Vagina (tissue), 2 donors: Measurements from ENCODE around the gene RRAS2. TPM values are rescaled to one million over a fixed set of nuclear protein-coding genes. Genes with fewer than 3 reads are reported as not detected.

Experiments
- DNase-seq, 2 donors: peaks; one replicate each; pipeline ENCODE4 v3.0.0-alpha.2; 2017; ENCODE audit errors: extremely low spot score in 2 of 2
- H3K27ac ChIP-seq: fragments of 200-600 bp; sonication (generic); one replicate; pipeline ENCODE4 v1.5.1; 2019
- H3K27me3 ChIP-seq: fragments of 200-600 bp; sonication (generic); one replicate; pipeline ENCODE4 v1.5.1; 2019
- H3K36me3 ChIP-seq, 2 donors: fragments of 200-600 bp; sonication (generic); one replicate each; pipeline ENCODE4 v1.5.1; 2017 to 2019
- H3K4me1 ChIP-seq: fragments of 200-600 bp; sonication (generic); one replicate; pipeline ENCODE4 v1.5.1; 2019
- H3K4me3 ChIP-seq, 2 donors: fragments of 200-600 bp; sonication (generic); 1 replicate in 1 of 2; 2 replicates in 1 of 2; pipeline ENCODE4 v1.5.1; 2016 to 2019
- H3K9me3 ChIP-seq: fragments of 200-600 bp; sonication (generic); one replicate; pipeline ENCODE4 v1.5.1; 2019
- CTCF ChIP-seq, 3 experiments: fragments of 450-650 bp in 2 of 3; fragments of 200-600 bp in 1 of 3; sonication (generic) in 1 of 3; IDR thresholded peaks; one replicate each; pipeline ENCODE4 v1.5.1; 2017 to 2019; ENCODE audit warnings: antibody characterized with exemption in 3 of 3, mild to moderate bottlenecking in 2 of 3, moderate library complexity in 2 of 3
- POLR2A ChIP-seq, 2 donors: fragments of 450-650 bp; IDR thresholded peaks; one replicate each; pipeline ENCODE4 v1.6.1; 2017; ENCODE audit warnings: antibody characterized with exemption in 2 of 2, mild to moderate bottlenecking in 2 of 2, moderate library complexity in 2 of 2
- POLR2AphosphoS5 ChIP-seq, 2 donors: sonication (generic); formaldehyde crosslinking; IDR thresholded peaks; one replicate each; pipeline ENCODE4 v1.9.0; 2017; ENCODE audit warnings: antibody characterized with exemption in 2 of 2, mild to moderate bottlenecking in 2 of 2, low read depth in 1 of 2; ENCODE audit not compliant: insufficient read depth in 1 of 2
- intact Hi-C: fragments of 100-400 bp; cut with DNase I; formaldehyde crosslinking; loops from one replicate; pipeline ENCODE4 v1.15.1; 2023
- total RNA-seq: library from RNA; depleted of rRNA; stranded (reverse); fragments of >200 nt; gene quantifications from one replicate; pipeline ENCODE4 v1.2.3, GENCODE V29; 2016

The RRAS2 gene
- total RNA-seq, 1 donor from 2014 or later = 32.7 TPM

- Histone ChIP-seq H3K4me1 (peaks cover 4% of the 10 kb centered on the region), H3K27me3 (no peaks in the 10 kb centered on the region), H3K9me3 (no peaks in the 10 kb centered on the region), H3K27ac (no peak overlapping the region), H3K36me3 (no peaks in the 10 kb centered on the region), H3K4me3 (no peak overlapping the region)
- TF ChIP-seq POLR2A (IDR thresholded peaks at IDR 0.05) (no peak), POLR2AphosphoS5 (IDR thresholded peaks at IDR 0.05; ENCODE audit: insufficient read depth in 1 of 2, low read depth in 1 of 2) (no peak), CTCF (IDR thresholded peaks at IDR 0.05) (no peak)
- intact Hi-C loops = no loop called here
- no peak for DNase-seq
Measured at GRCh38 chr11:14323118-14323676, 35.8 kb downstream of the RRAS2 start.

GRCh38 chr11:14322510-14322909 lies 36.5 kb downstream of the RRAS2 start:
- H3K9me3 ChIP-seq = no peaks in the 10 kb centered on the region
- no peak for TF ChIP-seq POLR2AphosphoS5 (IDR thresholded peaks at IDR 0.05; ENCODE audit: insufficient read depth in 1 of 2, low read depth in 1 of 2)
- no peak for TF ChIP-seq CTCF (IDR thresholded peaks at IDR 0.05)
- no peak for TF ChIP-seq POLR2A (IDR thresholded peaks at IDR 0.05)
- no peak for DNase-seq
- no peaks in the 10 kb centered on the region for H3K36me3 ChIP-seq
- no peaks in the 10 kb centered on the region for H3K27me3 ChIP-seq
- peaks cover 11% of the 10 kb centered on the region for H3K4me1 ChIP-seq
- no peak overlapping the region for H3K4me3 ChIP-seq
- intact Hi-C loops = no loop called here
- H3K27ac ChIP-seq = no peak overlapping the region

- intact Hi-C loops = no loop called here
- H3K27ac ChIP-seq = no peak overlapping the region
- no peaks in the 10 kb centered on the region for H3K27me3 ChIP-seq
- peaks cover 11% of the 10 kb centered on the region for H3K4me1 ChIP-seq
- no peak overlapping the region for H3K4me3 ChIP-seq
- H3K36me3 ChIP-seq = no peaks in the 10 kb centered on the region
- TF ChIP-seq CTCF (IDR thresholded peaks at IDR 0.05) (no peak), POLR2AphosphoS5 (IDR thresholded peaks at IDR 0.05; ENCODE audit: insufficient read depth in 1 of 2, low read depth in 1 of 2) (no peak), POLR2A (IDR thresholded peaks at IDR 0.05) (no peak)
- H3K9me3 ChIP-seq = no peaks in the 10 kb centered on the region
- no peak for DNase-seq
Measured at GRCh38 chr11:14320020-14320419, 39.0 kb downstream of the RRAS2 start.

DNA sequence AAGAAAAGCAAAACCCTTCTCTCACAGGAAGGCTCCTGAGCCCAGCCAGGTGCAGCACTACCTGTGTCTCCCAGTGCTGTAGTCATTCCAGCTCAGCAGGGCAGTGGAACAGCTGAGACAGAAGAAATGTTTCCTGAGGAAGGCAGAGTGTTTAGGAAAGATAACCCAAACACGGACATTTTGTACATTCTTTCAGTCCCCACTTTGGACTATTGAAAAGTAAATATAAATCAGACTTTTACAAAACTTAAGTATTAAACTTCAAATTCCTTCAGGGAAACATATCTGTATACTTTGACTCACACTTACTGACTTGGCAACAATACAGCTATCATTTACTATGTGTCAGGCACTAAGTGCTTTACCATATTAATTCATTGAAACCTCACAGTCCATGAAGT lies 40.4 kb downstream of the RRAS2 start:
- peaks cover 17% of the 10 kb centered on the region for H3K4me1 ChIP-seq
- H3K27ac ChIP-seq = no peak overlapping the region

More for the DNA sequence above, 40.4 kb downstream of the RRAS2 start:
- Histone ChIP-seq H3K36me3 (no peaks in the 10 kb centered on the region), H3K4me3 (no peak overlapping the region), H3K9me3 (no peaks in the 10 kb centered on the region), H3K27me3 (no peaks in the 10 kb centered on the region)
- DNase-seq = no peak
- no peak for TF ChIP-seq POLR2AphosphoS5 (IDR thresholded peaks at IDR 0.05; ENCODE audit: insufficient read depth in 1 of 2, low read depth in 1 of 2)
- TF ChIP-seq CTCF (IDR thresholded peaks at IDR 0.05) = no peak
- TF ChIP-seq POLR2A (IDR thresholded peaks at IDR 0.05) = no peak
- intact Hi-C loops = no loop called here
